Osteocyte (in vitro differentiated cells): ENCODE data around the gene FH. TPM values are rescaled to one million over a fixed set of nuclear protein-coding genes. Genes with fewer than 3 reads are reported as not detected.

Source experiments
- DNase-seq: peaks from one replicate; pipeline ENCODE4 v3.0.0; 2021; ENCODE audit warnings: mixed read lengths; ENCODE audit not compliant: unreplicated experiment; ENCODE audit errors: extremely low spot score
- H3K27ac Mint-ChIP-seq: one replicate; pipeline ENCODE4 v1.8.0; 2021; ENCODE audit warnings: mild to moderate bottlenecking, mixed read lengths; ENCODE audit not compliant: unreplicated experiment
- H3K27me3 Mint-ChIP-seq: one replicate; pipeline ENCODE4 v1.8.0; 2021; ENCODE audit warnings: mixed read lengths; ENCODE audit not compliant: unreplicated experiment
- H3K36me3 Mint-ChIP-seq: one replicate; pipeline ENCODE4 v1.8.0; 2021; ENCODE audit warnings: mixed read lengths; ENCODE audit not compliant: unreplicated experiment
- H3K4me1 Mint-ChIP-seq: one replicate; pipeline ENCODE4 v1.8.0; 2021; ENCODE audit warnings: mixed read lengths; ENCODE audit not compliant: unreplicated experiment
- H3K4me3 Mint-ChIP-seq: one replicate; pipeline ENCODE4 v1.8.0; 2021; ENCODE audit warnings: mild to moderate bottlenecking, moderate library complexity, mixed read lengths; ENCODE audit not compliant: unreplicated experiment
- H3K9me3 Mint-ChIP-seq: one replicate; pipeline ENCODE4 v1.8.0; 2021; ENCODE audit warnings: mixed read lengths; ENCODE audit not compliant: unreplicated experiment
- total RNA-seq: library from RNA; stranded (reverse); gene quantifications from 2 replicates; pipeline ENCODE4 v1.2.1, GENCODE V29; 2021
- TF ChIP-seq, protein P1 (sequence below): fragments of 200-600 bp; sonication (generic); IDR thresholded peaks from 2 replicates; pipeline ENCODE4 v1.5.0; 2021; ENCODE audit warnings: antibody characterized with exemption, mild to moderate bottlenecking, moderate library complexity

FH gene
- total RNA-seq, 1 donor from 2014 or later: 61.1 TPM

GRCh38 chr1:241451956-241452355 lies 67.6 kb downstream of the FH start:
- H3K27ac Mint-ChIP-seq: no peak overlapping the region
- peaks cover 7% of the 10 kb centered on the region for H3K9me3 Mint-ChIP-seq
- no peaks in the 10 kb centered on the region for H3K36me3 Mint-ChIP-seq
- TF ChIP-seq, protein P1, sequence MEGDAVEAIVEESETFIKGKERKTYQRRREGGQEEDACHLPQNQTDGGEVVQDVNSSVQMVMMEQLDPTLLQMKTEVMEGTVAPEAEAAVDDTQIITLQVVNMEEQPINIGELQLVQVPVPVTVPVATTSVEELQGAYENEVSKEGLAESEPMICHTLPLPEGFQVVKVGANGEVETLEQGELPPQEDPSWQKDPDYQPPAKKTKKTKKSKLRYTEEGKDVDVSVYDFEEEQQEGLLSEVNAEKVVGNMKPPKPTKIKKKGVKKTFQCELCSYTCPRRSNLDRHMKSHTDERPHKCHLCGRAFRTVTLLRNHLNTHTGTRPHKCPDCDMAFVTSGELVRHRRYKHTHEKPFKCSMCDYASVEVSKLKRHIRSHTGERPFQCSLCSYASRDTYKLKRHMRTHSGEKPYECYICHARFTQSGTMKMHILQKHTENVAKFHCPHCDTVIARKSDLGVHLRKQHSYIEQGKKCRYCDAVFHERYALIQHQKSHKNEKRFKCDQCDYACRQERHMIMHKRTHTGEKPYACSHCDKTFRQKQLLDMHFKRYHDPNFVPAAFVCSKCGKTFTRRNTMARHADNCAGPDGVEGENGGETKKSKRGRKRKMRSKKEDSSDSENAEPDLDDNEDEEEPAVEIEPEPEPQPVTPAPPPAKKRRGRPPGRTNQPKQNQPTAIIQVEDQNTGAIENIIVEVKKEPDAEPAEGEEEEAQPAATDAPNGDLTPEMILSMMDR: no peak
- no peaks in the 10 kb centered on the region for H3K27me3 Mint-ChIP-seq
- no peak for DNase-seq
- no peak overlapping the region for H3K4me3 Mint-ChIP-seq
- no peaks in the 10 kb centered on the region for H3K4me1 Mint-ChIP-seq

Other genes with a start within 250 kb of the FH start
- gene RGS7, start 162.6 kb downstream of the FH start, total RNA-seq: 10.8 and 10.9 TPM in 2 replicates
- not detected in 2 replicates for gene KMO, start 12.6 kb upstream of the FH start, total RNA-seq
- gene CHML, start 120.6 kb upstream of the FH start, total RNA-seq: 12.7 and 14.2 TPM in 2 replicates
- 15.3 and 15.8 TPM in 2 replicates for gene OPN3, start 120.6 kb upstream of the FH start, total RNA-seq
- gene WDR64, start 132.5 kb upstream of the FH start, total RNA-seq: not detected in 2 replicates